A673 (cell line): ENCODE results near the gene FCHSD2.

Source experiments
- EZH2 ChIP-seq: fragments of 200-600 bp; sonication (generic); IDR thresholded peaks from 2 replicates; pipeline ENCODE4 v1.6.1; 2017; ENCODE audit warnings: borderline replicate concordance, low read depth, mild to moderate bottlenecking, mixed read lengths, antibody characterized with exemption, low read length; ENCODE audit not compliant: poor library complexity, severe bottlenecking
- TF ChIP-seq, protein P1 (sequence below): fragments of 300-800, 200-600 bp; sonication (generic); conservative IDR thresholded peaks from 2 replicates; pipeline ENCODE4 v1.5.1; 2017; ENCODE audit warnings: low read depth, mild to moderate bottlenecking, antibody characterized with exemption, low read length, moderate library complexity, mixed read lengths

- TF ChIP-seq EZH2 = no peak
- TF ChIP-seq, protein P1, sequence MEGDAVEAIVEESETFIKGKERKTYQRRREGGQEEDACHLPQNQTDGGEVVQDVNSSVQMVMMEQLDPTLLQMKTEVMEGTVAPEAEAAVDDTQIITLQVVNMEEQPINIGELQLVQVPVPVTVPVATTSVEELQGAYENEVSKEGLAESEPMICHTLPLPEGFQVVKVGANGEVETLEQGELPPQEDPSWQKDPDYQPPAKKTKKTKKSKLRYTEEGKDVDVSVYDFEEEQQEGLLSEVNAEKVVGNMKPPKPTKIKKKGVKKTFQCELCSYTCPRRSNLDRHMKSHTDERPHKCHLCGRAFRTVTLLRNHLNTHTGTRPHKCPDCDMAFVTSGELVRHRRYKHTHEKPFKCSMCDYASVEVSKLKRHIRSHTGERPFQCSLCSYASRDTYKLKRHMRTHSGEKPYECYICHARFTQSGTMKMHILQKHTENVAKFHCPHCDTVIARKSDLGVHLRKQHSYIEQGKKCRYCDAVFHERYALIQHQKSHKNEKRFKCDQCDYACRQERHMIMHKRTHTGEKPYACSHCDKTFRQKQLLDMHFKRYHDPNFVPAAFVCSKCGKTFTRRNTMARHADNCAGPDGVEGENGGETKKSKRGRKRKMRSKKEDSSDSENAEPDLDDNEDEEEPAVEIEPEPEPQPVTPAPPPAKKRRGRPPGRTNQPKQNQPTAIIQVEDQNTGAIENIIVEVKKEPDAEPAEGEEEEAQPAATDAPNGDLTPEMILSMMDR = no peak; the same call in 1 of the 2 replicates
These were observed 327.6 kb downstream of the FCHSD2 start, which contains the start of gene ATG16L2 for GRCh38 chr11:72814286-72815109.
